Ecto neural progenitor cell (in vitro differentiated cells): Measurements from ENCODE around the gene IFI27L2.

Experiments
- DNase-seq: peaks from one replicate; pipeline ENCODE4 v3.0.0-alpha.2; 2018; ENCODE audit warnings: low spot score

Gene IFI27L2

GRCh38 chr14:94100847-94101246, 28.6 kb downstream of the IFI27L2 start:
- no peak for DNase-seq

GRCh38 chr14:94099006-94099405, 30.4 kb downstream of the IFI27L2 start:
- DNase-seq: peak; percentile 34

- DNase-seq: no peak
These were observed 30.9 kb downstream of the IFI27L2 start for GRCh38 chr14:94098326-94098992.

GRCh38 chr14:94097091-94097490, 32.3 kb downstream of the IFI27L2 start:
- DNase-seq: no peak

- DNase-seq: no peak
These were observed 36.0 kb downstream of the IFI27L2 start for GRCh38 chr14:94093418-94093817.

- no peak for DNase-seq
These were observed 39.9 kb downstream of the IFI27L2 start for GRCh38 chr14:94089479-94089878.

- no peak for DNase-seq
These were observed 40.9 kb downstream of the IFI27L2 start for GRCh38 chr14:94088516-94088915.

GRCh38 chr14:94087891-94088290, 41.5 kb downstream of the IFI27L2 start:
- no peak for DNase-seq

- DNase-seq: no peak
These were observed 48.0 kb downstream of the IFI27L2 start for GRCh38 chr14:94081386-94081820.

GRCh38 chr14:94080621-94081385, 48.6 kb downstream of the IFI27L2 start, which contains the start of the genes DDX24 and IFI27L1:
DDX24 (minus strand) TSS chr14:94081202; CDS start chr14:94079742, 1,460 bp downstream.
IFI27L1 (plus strand) TSS chr14:94081310; CDS start chr14:94096938, 15,628 bp downstream.
- peak; percentile 95 for DNase-seq

- DNase-seq: no peak
These were observed 49.3 kb downstream of the IFI27L2 start for GRCh38 chr14:94079891-94080620.

GRCh38 chr14:94077823-94078222, 51.6 kb downstream of the IFI27L2 start:
- DNase-seq: no peak
